ENCODE measurements around the gene XRCC4. TPM values are rescaled to one million over a fixed set of nuclear protein-coding genes. Genes with fewer than 3 reads are reported as not detected.

Gene XRCC4
- total and polyA plus RNA-seq, 2 of the 8 experiments (the other 6 are each of a cell fraction or from before 2014, with no cell fraction given) = 3.0 to 8.3 TPM

GRCh38 chr5:83253720-83254119 lies 176.4 kb downstream of the XRCC4 start (continued):
- no peak for TF ChIP-seq USF2 (IDR thresholded peaks at IDR 0.05; ENCODE audit: low read length)
- TF ChIP-seq CTBP2 (IDR thresholded peaks at IDR 0.05; ENCODE audit: borderline replicate concordance, insufficient read depth, insufficient read length, low read length) = no peak
- TF ChIP-seq SP2 (IDR thresholded peaks at IDR 0.05; ENCODE audit: low read length) = no peak
- TF ChIP-seq RBBP5 (IDR thresholded peaks at IDR 0.05; ENCODE audit: borderline replicate concordance, low read depth, low read length) = no peak
